NCI-H69 (cell line): ENCODE measurements around the gene SRPK1.

Experiments used
- DNase-seq: peaks from one replicate; lab custom pipeline; 2025; lab: John Stamatoyannopoulos, UW

SRPK1 gene

DNA sequence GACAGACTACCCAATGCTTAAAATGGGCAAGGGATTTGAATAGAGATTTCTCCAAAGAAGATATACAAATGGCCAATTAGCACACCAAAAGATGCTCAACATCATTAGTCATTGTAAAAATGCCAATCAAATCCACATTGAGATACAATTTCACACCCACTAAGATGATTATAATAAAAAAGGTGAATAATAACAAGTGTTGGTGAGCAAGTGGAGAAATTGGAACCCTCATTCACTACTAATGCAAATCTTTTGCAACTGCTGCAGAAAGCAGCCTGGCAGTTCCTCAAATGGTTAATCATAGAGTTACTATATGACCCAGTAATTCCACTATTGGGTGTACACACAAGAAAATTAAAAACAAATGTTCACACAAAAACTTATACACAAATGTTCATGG lies 103.4 kb downstream of the SRPK1 start:
- DNase-seq: no peak

DNA sequence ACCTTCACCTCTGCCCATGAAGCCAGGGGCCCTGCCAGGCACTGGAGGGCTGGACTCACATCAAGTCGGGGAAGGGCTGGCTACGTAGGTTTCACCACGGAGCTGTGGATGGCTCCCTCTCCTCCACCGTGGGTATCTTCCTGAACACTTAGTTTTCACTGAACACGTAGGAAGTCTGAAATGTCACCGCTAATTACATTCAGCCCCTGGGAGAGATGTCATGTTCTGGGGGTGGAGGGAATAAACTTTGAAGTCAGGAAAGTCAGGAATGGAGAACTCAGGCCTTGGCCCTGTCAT lies 109.3 kb downstream of the SRPK1 start:
- no peak for DNase-seq

DNA sequence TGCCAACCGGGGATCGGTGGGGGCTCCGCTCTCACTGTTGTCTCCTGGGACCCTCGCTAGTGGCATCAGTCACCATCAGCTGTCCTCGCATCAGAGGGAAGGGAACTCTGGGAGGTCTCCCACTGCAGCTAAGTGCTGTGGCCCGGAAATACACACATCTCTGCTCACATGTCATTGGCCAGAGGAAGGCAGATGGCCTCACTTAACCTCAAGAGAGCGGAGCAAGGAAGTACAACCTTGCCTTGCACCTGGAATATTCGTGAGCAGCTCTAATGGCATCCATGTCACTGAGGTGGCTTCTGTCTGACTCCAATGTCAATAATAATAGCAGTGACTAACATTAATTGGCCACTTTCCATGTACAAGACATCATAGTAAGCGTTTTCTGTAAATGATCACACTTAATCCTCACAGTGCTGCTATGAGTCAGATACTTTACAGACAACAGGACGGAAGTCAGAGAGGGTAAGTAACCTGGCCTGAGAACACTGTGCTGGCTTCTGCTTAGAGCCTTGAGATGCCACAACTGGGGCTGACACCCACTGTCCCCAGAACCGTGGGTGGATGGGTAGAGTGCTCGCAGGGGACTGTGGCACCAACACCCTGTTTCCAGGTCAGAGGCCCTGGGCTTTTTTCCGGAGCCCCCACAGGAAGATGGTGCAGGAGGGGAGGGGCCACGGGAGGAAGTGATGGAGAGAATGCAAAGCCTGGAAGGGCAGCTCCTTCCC lies 109.8 kb downstream of the SRPK1 start:
- peak; percentile 28 for DNase-seq

DNA sequence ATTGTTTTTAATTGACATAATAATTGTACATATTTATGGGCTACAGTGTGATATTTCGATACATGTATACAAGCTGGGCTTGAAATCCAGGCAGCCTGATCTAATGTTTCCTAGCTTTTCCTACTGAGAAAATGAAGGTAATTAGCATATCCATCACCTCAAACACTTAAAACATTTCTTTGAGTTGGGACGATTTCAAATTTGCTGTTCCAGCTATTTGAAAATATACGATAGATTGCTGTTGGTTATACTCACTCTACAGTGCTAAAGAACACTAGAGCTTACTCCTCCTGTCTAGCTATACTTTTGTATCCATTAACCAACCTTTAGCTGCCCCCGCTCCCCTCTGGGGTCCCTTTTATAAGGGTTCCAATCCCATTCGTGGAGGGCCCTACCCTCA lies 111.1 kb downstream of the SRPK1 start:
- DNase-seq: no peak

DNA sequence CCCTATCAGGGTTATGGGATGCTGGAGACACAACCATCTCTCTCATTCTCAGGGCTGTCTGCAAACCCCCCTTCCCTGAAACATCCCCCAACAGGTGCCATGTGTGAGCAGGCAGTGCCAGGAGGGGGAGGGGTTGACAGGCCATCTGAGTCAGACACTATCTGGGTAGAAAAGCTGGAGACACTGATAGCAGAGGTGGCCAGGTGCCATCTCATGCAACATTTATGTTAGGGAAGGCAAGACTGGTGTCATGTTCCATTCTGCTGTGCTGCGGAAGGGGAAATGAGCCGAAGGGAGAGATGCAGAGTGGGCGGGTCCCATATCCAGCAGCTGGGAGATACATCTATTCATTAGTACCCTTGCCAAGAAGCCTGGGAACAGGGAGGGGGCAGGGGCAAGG lies 112.2 kb downstream of the SRPK1 start:
- peak; percentile 91 for DNase-seq

DNA sequence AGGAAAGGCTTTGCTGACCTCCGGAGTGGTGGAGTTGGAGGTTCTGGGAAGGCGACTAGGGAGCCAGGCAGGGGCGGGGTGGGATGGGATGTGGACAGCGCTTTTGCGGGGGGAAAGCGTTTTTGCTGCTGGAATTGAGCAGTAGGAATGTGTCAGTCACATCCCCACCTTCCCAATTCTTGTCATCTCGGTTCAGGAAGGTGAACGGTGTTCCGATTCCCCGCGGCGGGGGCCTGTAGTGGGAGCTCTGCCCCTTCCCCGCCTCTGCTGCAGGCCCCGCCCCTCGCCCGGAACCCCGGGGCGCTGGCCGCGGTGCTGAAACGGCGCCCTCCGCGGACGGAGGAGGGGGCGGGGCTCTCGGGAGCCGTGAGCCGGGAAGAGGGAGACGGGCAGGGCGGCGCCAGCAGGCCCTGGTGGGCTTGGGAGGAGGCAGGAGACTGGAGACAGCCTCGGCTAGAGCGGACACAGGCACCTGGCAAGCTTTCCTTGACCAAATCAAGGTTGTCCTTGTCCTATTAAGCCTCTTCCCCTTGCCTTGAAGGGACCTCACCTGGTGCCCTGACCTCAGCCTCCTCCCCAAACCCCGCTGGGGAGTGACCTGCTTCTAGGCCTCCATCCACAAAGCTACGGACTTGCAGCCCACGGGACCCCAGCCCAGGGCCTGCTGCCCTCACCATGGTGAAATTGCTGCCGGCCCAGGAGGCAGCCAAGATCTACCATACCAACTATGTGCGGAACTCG lies 115.7 kb downstream of the SRPK1 start, which contains the start of gene LHFPL5:
LHFPL5 (plus strand) TSS at position 357 of the 741 bp plus-strand sequence; CDS start at position 676, 319 bp downstream.
- DNase-seq: peak; percentile 84

DNA sequence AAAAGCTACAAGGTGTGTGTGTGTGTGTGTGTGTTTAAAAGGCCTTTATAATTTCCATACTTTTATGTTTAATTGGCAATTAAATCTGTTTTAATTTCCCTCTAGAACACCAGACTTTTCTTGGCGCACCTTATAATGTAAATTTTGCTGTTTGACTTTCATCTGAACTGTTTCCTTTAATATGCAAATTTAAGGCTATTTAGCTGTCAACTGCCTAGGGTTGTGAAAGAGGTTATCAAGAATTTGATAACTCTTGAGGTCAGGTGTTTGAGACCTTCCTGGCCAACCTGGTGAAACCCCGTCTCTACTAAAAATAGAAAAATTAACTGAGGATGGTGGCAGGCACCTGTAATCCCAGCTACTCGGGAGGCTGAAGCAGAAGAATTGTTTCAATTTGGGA lies 119.8 kb downstream of the SRPK1 start:
- no peak for DNase-seq

DNA sequence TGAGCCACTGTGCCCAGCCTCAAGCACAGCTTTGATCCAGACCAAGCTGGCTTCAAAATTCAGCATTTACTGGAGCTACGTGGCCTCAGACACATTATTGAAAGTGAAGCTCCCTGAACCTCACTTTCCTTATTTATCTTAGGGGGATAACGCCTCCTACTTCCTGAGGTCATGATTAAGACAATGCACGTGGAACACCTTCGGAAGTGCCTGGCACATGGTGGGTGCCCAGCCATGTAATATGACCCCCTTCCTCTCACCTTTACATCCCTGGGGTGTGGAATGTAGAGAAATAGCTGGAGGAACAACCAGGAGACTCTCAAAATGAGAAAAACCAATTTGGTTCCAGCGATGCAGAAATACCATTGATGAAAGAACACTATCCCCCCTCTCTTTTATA lies 122.2 kb downstream of the SRPK1 start:
- no peak for DNase-seq

DNA sequence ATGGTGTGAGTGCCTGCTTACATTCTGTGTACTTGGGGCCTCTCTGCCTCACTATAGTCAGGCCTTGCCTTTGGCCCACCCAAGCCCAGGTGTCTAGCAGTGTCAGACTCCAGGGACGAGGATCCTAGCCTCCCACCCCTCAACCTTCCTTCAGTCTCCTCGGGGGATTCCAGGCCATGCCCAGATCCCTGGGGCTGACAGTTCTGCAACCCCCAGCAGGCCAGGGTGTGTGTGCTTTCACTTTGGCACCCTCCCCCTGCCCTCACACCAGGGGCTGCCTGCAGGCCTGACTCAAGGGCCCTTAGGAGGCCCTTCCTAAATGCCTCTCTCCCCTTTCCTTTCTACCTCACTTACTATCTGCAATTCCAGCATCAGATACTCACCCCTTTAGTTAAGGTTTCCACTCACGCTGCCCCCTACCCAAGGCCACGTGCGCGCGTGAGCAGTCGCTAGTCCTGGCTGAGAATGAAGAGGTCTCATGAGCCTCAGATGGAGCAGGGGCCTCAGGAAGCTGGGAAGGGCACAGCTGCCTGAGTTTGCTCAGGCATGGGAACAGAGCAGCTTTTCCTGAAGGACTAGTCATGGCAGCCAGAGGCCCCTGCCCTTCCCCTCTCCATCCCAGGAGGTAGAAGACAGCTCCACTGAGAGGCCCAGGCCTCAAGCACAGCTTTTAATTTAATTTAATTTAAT lies 122.9 kb downstream of the SRPK1 start:
- no peak for DNase-seq

DNA sequence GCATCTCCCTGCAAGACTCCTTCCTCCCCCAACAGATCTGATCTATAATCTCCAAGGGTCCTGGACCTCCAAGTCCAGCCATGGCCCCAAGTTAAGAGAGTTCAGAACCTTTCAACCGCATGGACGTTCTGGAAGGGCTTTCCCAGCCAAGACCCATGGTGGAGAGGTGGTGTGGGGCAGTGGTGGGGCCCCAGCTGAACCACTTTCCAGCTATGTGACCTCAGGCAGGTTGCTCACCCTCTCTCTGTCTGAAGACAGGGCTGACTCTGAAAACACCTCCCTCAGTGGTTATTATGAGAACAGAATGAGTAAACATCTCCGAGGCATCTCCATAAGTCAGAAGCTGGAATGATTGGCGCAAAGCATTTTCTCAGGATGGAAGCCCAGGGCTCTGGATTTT lies 124.7 kb downstream of the SRPK1 start:
- no peak for DNase-seq

DNA sequence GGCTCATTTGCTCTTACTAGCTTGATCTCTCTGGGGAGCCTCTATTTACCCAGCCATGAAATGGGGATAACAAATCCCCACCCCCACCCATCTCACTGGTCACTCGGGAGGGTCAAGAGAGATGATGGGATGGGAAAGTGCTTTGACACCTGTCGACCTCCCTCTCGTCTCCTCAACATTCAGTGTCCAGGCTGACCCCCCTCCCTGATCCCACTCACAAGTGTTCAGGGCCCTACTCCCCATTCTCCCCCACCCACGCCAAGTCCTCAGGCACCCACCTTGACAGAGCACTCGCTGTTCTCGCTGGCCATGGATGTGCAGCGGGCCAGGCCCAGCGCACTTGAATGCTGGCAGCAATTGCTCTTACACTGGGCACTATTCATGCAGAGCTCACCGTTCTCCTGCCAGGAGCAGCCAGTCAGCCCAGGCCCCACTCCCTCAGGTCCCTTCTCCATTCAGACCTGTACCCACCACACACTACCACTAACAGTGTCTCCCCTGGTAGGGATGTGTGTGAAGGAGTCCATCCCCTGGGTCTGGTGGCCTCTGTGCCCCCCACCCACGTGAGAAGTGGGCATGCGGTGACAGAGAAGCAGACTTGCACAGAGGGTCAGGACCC lies 125.3 kb downstream of the SRPK1 start:
- no peak for DNase-seq

DNA sequence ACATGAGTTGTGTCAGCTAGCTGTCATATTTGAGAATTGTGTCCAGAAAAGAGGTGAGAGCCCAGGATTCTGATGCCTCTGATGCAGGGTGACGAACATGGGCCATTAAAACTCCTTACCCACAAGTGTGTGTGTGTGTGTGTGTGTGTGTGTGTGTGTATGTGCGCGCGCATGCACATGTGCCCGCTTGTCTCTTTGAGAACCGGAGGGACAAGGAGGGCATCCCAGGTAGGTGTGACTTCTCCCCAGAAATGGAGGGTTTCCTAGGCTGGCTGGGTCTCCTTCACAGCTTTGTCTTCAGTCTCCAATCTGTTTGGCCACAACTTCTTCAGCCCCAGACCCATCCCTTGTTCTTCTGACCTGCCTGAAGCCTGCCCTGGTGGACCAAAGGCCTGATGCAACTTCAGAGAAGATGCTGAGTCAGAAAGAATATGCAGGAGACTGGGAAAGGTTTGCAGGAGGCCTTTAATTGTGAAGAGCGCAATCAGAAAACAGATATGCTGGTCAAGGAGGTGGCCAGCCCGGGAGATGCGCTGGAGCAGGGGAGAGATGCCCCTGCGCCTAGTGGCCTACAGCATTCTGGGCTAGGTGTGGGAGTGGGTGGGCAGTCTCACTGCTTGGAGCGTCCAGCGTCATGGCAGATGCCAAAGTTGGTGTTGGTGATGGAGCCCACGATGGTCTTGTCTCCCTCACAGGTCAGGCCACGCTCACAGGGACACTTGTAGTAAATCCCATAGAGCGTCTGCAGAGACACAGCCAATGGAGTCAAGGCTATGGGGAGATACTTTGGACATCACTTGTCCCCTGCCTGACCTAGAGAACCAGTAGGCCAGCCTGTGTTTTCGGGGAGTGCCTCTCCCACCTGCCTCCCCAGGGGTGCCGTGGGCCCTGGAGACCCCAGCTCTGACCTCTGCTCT lies 126.1 kb downstream of the SRPK1 start:
- DNase-seq: no peak

DNA sequence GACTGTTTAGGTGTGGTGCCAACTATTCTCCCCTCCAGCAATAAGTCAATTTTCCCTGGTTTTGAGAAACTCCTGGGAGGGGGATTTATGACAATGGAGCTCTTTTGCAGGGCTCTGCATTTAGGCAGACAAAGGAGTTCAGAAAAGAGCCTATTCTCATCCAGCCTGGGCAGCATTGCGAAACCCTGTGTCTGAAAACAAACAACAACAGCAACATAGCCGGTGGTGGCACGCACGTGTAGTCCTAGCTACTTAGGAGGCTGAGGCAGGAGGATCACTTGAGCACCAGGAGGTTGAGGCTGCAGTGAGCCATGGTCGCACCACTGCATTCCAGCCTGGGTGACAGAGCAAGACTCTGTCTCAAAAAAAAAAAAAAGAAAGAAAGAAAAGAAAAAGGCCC lies 130.2 kb downstream of the SRPK1 start:
- no peak for DNase-seq

DNA sequence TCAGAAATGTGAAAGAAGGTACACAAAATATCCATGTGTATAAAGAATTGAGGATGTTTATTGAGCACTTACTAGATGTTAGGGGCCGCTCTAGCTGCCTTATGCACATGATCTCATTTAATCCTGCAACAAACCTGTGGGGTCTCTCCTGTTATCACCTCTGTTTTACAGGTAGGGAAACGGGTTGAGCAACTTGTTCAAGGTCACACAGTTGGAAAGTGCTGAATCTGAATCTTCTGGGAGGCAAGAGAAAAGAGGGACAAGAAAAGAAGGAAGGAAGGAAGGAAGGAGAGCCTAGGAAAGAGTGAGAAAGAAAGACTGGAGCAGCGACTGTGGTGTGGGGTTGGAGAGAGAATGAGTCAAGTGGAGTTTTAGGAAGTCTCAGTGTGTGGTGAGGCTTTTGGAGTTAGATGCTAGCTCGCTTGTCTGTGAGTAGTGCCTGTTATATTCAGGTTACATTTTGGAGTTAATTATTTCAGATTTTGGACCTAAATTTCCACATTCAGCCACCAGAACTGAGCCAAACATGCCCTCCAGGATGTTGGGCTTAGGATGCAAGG lies 132.4 kb downstream of the SRPK1 start:
- no peak for DNase-seq

DNA sequence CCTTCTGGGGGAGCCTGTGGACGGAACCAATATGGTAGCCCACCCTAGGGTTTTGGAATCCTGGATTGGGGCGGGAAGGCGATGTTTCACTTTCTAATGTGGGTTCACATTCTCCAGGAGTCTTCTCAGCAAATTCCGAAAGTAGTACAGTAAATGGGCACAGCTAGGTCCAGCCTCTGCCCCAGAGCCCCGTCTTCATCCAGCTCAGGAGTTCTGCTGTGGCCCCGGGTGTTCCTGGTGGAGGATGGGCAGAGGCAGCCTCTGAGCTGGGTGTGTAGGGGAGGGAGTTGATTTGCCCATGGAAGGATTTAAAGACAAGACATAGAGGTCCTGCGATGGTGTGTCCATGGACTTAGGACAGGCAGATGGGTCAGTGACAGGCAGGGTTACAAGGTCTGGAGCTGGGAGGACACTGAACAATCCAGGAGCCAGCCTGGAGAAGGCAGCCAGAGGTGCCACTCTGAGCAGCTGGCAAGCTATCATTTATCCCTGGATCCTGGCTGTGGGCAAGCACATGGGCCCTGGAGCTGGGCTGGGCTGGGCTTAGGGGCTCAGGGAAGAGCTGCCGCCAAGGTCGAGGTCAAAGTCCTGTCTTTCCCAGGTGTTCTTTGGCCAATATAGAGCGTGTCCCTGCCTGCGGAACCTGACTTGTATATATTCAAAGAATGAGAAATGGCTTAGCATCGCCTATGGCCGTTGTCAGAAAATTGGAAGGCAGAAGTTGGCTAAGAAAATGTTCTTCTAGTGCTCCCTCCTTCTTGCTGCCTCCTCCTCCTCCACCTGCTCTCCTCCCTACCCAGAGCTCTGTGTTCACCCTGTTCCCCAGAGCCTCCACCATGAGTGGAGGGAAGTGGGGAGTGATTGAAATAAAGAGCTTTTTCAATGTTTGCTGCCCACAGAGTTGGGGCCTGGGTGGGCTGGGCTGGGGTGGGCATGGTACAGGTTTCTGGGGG lies 133.4 kb downstream of the SRPK1 start:
- no peak for DNase-seq

DNA sequence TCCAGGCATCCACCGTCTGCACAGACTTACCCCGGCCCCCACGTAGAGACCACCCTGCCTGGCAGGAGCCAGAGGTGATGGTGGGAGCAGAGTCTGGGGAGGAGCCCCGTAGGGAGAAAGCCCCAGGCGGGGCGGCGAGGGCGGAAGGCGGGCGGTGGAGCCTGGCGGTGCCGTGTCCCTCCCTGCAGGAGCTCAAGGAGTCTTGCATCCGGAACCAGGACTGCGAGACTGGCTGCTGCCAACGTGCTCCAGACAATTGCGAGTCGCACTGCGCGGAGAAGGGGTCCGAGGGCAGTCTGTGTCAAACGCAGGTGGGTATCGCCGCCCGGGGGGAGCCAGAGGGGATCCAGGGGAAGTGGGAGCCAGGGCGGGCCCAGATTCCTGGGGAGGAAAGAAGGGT lies 134.1 kb downstream of the SRPK1 start:
- peak; percentile 43 for DNase-seq

DNA sequence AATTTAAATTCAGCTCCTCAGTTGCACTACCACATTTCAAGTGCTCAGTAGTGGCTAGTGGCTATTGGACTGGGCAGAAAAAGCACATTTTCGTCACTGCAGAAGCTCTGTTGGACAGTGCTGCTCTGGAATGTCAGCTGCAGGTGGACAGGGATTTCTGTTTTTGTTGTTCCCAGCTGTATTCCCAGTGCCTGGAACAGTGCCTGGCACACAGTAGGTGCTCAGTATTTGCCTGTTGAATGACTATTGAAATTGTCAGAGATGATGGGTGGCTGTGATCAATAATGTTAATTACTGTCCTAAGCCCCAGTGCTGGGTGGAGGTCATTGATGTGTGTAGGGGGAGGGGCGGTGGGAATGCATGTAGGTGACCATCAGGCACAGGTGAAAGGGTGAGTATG lies 134.6 kb downstream of the SRPK1 start:
- no peak for DNase-seq

DNA sequence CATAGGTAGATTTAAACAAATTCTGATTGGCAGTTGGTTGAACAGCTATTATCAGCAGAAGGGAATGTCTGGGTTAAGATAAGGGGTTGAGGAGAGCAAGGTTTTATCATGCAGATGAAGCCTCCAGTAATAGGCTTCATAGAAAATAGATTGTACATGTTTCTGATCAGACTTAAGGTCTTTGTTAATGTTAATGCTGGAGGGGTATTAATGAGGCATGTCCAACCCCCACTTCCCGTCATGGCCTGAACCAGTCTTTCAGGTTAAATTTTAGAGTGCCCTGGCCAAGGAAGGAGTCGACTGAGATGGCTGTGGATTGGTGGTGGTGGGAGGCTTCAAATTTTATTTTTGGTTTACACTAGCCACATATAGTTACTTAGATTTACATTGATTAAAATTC lies 136.7 kb downstream of the SRPK1 start:
- no peak for DNase-seq
